Karpas-422 (cell line): Measurements from ENCODE around the gene WNT2. TPM values are rescaled to one million over a fixed set of nuclear protein-coding genes. Genes with fewer than 3 reads are reported as not detected.

Experiments
- DNase-seq: peaks from one replicate; pipeline ENCODE4 v3.0.0-alpha.2; 2015
- H2AFZ ChIP-seq: fragments of 200-600 bp; sonication (generic); 2 replicates; pipeline ENCODE4 v1.6.1; 2014; ENCODE audit warnings: antibody characterized with exemption, low read length, mixed read lengths
- H3K27ac ChIP-seq: fragments of 200-600 bp; sonication (generic); 2 replicates; pipeline ENCODE4 v1.5.1; 2014; ENCODE audit warnings: mild to moderate bottlenecking, low read length, moderate library complexity
- H3K27me3 ChIP-seq: fragments of 200-600 bp; sonication (generic); 2 replicates; pipeline ENCODE4 v1.6.1; 2014; ENCODE audit warnings: low read length, mixed read lengths
- H3K36me3 ChIP-seq: fragments of 200-600 bp; sonication (generic); 2 replicates; pipeline ENCODE4 v1.6.1; 2014; ENCODE audit warnings: low read length, mixed read lengths; ENCODE audit not compliant: insufficient read depth
- H3K4me1 ChIP-seq: fragments of 200-600 bp; sonication (generic); 2 replicates; pipeline ENCODE4 v1.6.1; 2014; ENCODE audit warnings: mild to moderate bottlenecking, low read length, mixed read lengths
- H3K4me2 ChIP-seq: fragments of 200-600 bp; sonication (generic); 2 replicates; pipeline ENCODE4 v1.6.1; 2014; ENCODE audit warnings: low read length, low read depth, mild to moderate bottlenecking; ENCODE audit not compliant: poor library complexity, severe bottlenecking
- H3K4me3 ChIP-seq: fragments of 200-600 bp; sonication (generic); 2 replicates; pipeline ENCODE4 v1.5.1; 2014; ENCODE audit warnings: mild to moderate bottlenecking, antibody characterized with exemption, low read length, mixed read lengths
- H3K79me2 ChIP-seq: fragments of 200-600 bp; sonication (generic); 2 replicates; pipeline ENCODE4 v1.6.1; 2014; ENCODE audit warnings: mild to moderate bottlenecking, low read length, mixed read lengths
- H3K9ac ChIP-seq: fragments of 200-600 bp; sonication (generic); 2 replicates; pipeline ENCODE4 v1.6.0; 2014; ENCODE audit warnings: low read length
- H3K9me2 ChIP-seq: fragments of 200-600 bp; sonication (generic), shearing (Covaris generic); replicated peaks from 2 replicates; pipeline ENCODE4 v1.6.0; 2014; ENCODE audit warnings: mild to moderate bottlenecking, low read length, moderate library complexity; ENCODE audit not compliant: insufficient read depth
- H3K9me3 ChIP-seq: fragments of 300-700, 200-600 bp; sonication (generic); 2 replicates; pipeline ENCODE4 v1.6.1; 2014; ENCODE audit warnings: low read length, mixed read lengths
- H4K20me1 ChIP-seq: fragments of 200-600 bp; sonication (generic); 2 replicates; pipeline ENCODE4 v1.6.1; 2014; ENCODE audit warnings: mild to moderate bottlenecking, antibody characterized with exemption, low read length, low read depth; ENCODE audit not compliant: insufficient read depth
- small RNA-seq: library from RNA; depleted of rRNA; stranded (forward); fragments of <200 nt; gene quantifications from one replicate; pipeline ENCODE3, GENCODE V24; 2014
- total RNA-seq: library from RNA; depleted of rRNA; stranded (reverse); fragments of >200 nt; shearing (Covaris generic); gene quantifications from 2 replicates; pipeline ENCODE4 v1.2.3, GENCODE V29; 2014; ENCODE audit warnings: low replicate concordance; rRNA removed

WNT2 gene
- total RNA-seq, 1 experiment from 2014 or later = not detected

DNA sequence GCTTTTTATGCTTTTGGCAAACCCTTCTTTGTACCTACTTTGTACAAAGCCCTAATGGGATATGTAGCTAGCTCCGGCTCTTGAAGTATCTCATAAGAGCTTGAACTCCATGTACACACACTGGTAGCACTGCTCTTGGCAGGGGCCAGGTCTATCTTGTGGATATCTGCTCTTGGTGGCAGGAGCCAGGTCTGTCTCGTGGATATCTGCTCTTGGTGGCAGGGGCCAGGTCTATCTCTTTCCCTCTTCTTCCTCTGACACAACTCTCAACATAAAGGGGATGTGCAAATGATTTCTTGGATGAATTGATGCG lies 91.9 kb downstream of the WNT2 start:
- Histone ChIP-seq H3K79me2 (no peaks in the 10 kb centered on the region), H3K4me1 (no peaks in the 10 kb centered on the region), H3K9me2 (no peaks in the 10 kb centered on the region), H3K27me3 (no peaks in the 10 kb centered on the region), H3K36me3 (no peaks in the 10 kb centered on the region), H3K9me3 (no peaks in the 10 kb centered on the region), H3K4me2 (no peak overlapping the region), H4K20me1 (no peaks in the 10 kb centered on the region), H2AFZ (no peak overlapping the region), H3K9ac (no peak overlapping the region), H3K4me3 (no peak overlapping the region), H3K27ac (no peak overlapping the region)
- no peak for DNase-seq

- Histone ChIP-seq H3K4me3 (no peak overlapping the region), H3K27ac (no peak overlapping the region), H3K4me2 (no peak overlapping the region), H3K27me3 (no peaks in the 10 kb centered on the region), H2AFZ (no peak overlapping the region), H4K20me1 (no peaks in the 10 kb centered on the region), H3K9ac (no peak overlapping the region), H3K9me2 (no peaks in the 10 kb centered on the region), H3K9me3 (no peaks in the 10 kb centered on the region), H3K4me1 (no peaks in the 10 kb centered on the region), H3K79me2 (no peaks in the 10 kb centered on the region), H3K36me3 (no peaks in the 10 kb centered on the region)
- DNase-seq = no peak
Observed at GRCh38 chr7:117230276-117231046, 92.4 kb downstream of the WNT2 start.

DNA sequence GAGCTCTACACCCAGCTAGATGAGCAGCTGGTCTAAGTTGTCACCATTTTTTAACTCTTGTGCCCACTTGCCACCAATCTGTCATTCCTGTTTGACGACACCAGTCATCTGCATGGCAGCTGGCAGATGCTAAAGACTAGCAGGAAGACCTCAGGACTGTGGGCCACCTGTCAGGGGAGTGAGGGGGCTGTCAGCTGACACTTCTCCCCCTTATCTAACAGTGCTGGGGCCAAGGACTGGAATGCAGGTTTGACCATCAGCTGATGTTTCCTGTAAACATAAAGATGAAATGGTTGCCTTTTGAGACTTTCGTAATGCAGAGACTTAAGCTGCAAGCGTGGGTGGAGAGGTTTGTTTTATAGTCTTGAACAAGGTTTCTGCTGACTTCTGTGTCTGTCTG lies 93.5 kb downstream of the WNT2 start:
- Histone ChIP-seq H3K4me3 (no peak overlapping the region), H3K9ac (no peak overlapping the region)
- no peak for DNase-seq

DNA sequence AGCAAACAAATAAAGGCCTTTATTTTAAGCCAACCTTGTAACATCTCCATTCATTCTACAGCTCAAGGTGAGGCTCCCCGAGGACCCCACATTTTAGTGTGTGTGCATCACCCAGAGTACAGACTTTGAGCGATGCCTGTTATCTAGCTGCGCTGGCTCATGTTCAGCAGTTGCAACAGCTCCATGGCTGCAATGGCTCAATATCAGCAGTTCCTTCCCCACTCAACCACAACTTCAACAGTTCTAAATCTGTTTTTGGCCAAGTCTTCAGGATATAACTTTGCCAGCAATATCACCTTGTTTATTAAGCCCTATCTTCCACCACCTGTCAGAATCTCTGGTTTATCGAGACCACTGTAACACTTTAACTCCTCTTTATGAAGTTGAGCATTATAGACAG lies 95.8 kb downstream of the WNT2 start:
- H3K4me2 ChIP-seq = no peak overlapping the region
- H3K9me3 ChIP-seq = no peaks in the 10 kb centered on the region
- H3K9ac ChIP-seq = no peak overlapping the region
- no peaks in the 10 kb centered on the region for H3K79me2 ChIP-seq
- H3K4me3 ChIP-seq = no peak overlapping the region
- H4K20me1 ChIP-seq = no peaks in the 10 kb centered on the region
- no peaks in the 10 kb centered on the region for H3K9me2 ChIP-seq
- no peak overlapping the region for H2AFZ ChIP-seq
- H3K27me3 ChIP-seq = no peaks in the 10 kb centered on the region
- H3K27ac ChIP-seq = no peak overlapping the region
- H3K36me3 ChIP-seq = no peaks in the 10 kb centered on the region
- no peak for DNase-seq
- H3K4me1 ChIP-seq = no peaks in the 10 kb centered on the region

More for the DNA sequence above, 93.5 kb downstream of the WNT2 start:
- Histone ChIP-seq H3K36me3 (no peaks in the 10 kb centered on the region), H3K9me2 (no peaks in the 10 kb centered on the region), H3K27ac (no peak overlapping the region), H3K4me2 (no peak overlapping the region), H3K4me1 (no peaks in the 10 kb centered on the region), H3K9me3 (no peaks in the 10 kb centered on the region), H3K79me2 (no peaks in the 10 kb centered on the region), H4K20me1 (no peaks in the 10 kb centered on the region), H3K27me3 (no peaks in the 10 kb centered on the region), H2AFZ (no peak overlapping the region)

DNA sequence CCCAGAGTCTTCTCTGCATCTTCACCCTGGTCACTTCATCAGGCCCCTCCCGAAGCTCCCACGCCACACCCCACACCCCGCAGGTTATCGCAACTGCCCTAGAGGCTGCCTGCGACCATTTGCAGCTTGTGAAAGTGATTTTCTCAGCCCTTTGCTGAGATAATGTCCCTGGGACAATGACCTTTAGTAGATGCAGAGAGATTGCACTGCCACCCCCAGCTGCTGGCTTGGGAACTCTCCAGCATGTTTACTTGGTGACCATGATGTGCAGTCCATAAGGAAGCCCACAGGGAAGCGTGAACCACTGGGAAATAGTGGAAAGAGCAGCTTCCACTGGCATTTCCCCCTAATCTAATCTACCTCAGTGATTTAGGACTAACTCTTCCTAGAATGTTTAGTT lies 97.3 kb downstream of the WNT2 start:
- Histone ChIP-seq H3K4me2 (no peak overlapping the region), H3K27me3 (no peaks in the 10 kb centered on the region), H3K79me2 (no peaks in the 10 kb centered on the region), H3K9me3 (no peaks in the 10 kb centered on the region), H4K20me1 (no peaks in the 10 kb centered on the region), H3K9ac (no peak overlapping the region), H3K4me3 (no peak overlapping the region), H3K4me1 (no peaks in the 10 kb centered on the region), H3K27ac (no peak overlapping the region), H3K36me3 (no peaks in the 10 kb centered on the region), H2AFZ (no peak overlapping the region), H3K9me2 (no peaks in the 10 kb centered on the region)
- DNase-seq = no peak

Small RNAs within 50 kb of the gene (small RNA-seq; reads per million reads assigned to genes)
- not detected for gene MTCYBP6

Other genes with a start within 250 kb of the WNT2 start
- gene ASZ1, start 104.4 kb upstream of the WNT2 start, total RNA-seq = not detected in 2 replicates
- not detected in 2 replicates for gene CFTR, start 157.0 kb upstream of the WNT2 start, total RNA-seq